Thoracic aorta (tissue), 2 donors: ENCODE data around the gene C5AR1. TPM values are rescaled to one million over a fixed set of nuclear protein-coding genes. Genes with fewer than 3 reads are reported as not detected.

ENCODE experiments used
- ATAC-seq: fragments of 150-250 bp; one replicate; pipeline ENCODE4 v1.8.0; 2017; ENCODE audit warnings: low read depth; ENCODE audit not compliant: insufficient number of reproducible peaks, low FRiP score
- DNase-seq: peaks from one replicate; pipeline ENCODE4 v3.0.0-alpha.2; 2020; ENCODE audit warnings: low spot score
- H3K27ac ChIP-seq, 2 donors: fragments of 200-600 bp; sonication (generic); 1 replicate in 1 of 2; 2 replicates in 1 of 2; pipeline ENCODE4 v1.5.1; 2016; ENCODE audit warnings: mild to moderate bottlenecking in 2 of 2, moderate library complexity in 2 of 2
- H3K27me3 ChIP-seq: fragments of 200-600 bp; sonication (generic); replicated peaks from 2 replicates; pipeline ENCODE4 v1.6.0; 2016; ENCODE audit warnings: mild to moderate bottlenecking; ENCODE audit not compliant: insufficient read depth
- H3K36me3 ChIP-seq: fragments of 200-600 bp; sonication (generic); one replicate; pipeline ENCODE4 v1.5.1; 2016
- H3K4me1 ChIP-seq, 2 donors: fragments of 200-600 bp; sonication (generic); 1 replicate in 1 of 2; 2 replicates in 1 of 2; pipeline versions ENCODE4 v1.5.1 to v1.6.0; 2016; ENCODE audit warnings: low read depth in 2 of 2, mild to moderate bottlenecking in 1 of 2; ENCODE audit not compliant: control insufficient read depth in 1 of 2
- H3K4me3 ChIP-seq: fragments of 200-600 bp; sonication (generic); 2 replicates; pipeline ENCODE4 v1.5.1; 2016; ENCODE audit warnings: mild to moderate bottlenecking
- H3K9me3 ChIP-seq: fragments of 200-600 bp; sonication (generic); 2 replicates; pipeline ENCODE4 v1.5.1; 2016
- total RNA-seq, 2 donors: library from RNA; depleted of rRNA; stranded (reverse); fragments of >200 nt; gene quantifications; one replicate each; pipeline versions ENCODE4 v1.1.0 to v1.2.3, GENCODE V29; 2016
- TF ChIP-seq, protein P1 (sequence below): fragments of 200-600 bp; sonication (generic); IDR thresholded peaks from one replicate; pipeline ENCODE4 v1.5.1; 2019; ENCODE audit warnings: antibody characterized with exemption

The C5AR1 gene
- total RNA-seq, 2 donors from 2014 or later: 37.6 to 51.9 TPM

DNA sequence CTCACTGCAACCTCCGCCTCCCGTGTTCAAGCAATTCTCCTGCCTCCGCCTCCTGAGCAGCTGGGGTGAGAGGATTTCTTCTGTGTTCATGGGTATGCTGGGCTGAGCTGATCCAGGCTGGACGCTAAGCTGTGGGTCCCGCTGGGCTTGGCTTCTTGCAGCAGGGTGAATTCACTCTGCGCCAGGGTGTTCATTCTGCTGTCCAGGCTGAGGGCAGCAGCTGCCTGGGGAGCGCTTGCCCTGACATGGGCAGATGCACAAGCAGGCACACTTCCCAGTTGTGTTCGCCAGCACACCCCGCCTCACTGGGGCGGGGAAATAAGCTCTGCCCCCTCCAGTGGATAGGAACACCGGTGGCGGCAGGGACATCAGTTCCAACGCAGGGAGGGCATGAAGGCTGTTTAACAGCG, 42.3 kb upstream of the C5AR1 start:
- peaks cover 57% of the 10 kb centered on the region for H3K36me3 ChIP-seq
- TF ChIP-seq, protein P1, sequence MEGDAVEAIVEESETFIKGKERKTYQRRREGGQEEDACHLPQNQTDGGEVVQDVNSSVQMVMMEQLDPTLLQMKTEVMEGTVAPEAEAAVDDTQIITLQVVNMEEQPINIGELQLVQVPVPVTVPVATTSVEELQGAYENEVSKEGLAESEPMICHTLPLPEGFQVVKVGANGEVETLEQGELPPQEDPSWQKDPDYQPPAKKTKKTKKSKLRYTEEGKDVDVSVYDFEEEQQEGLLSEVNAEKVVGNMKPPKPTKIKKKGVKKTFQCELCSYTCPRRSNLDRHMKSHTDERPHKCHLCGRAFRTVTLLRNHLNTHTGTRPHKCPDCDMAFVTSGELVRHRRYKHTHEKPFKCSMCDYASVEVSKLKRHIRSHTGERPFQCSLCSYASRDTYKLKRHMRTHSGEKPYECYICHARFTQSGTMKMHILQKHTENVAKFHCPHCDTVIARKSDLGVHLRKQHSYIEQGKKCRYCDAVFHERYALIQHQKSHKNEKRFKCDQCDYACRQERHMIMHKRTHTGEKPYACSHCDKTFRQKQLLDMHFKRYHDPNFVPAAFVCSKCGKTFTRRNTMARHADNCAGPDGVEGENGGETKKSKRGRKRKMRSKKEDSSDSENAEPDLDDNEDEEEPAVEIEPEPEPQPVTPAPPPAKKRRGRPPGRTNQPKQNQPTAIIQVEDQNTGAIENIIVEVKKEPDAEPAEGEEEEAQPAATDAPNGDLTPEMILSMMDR: no peak
- ATAC-seq: no peak

DNA sequence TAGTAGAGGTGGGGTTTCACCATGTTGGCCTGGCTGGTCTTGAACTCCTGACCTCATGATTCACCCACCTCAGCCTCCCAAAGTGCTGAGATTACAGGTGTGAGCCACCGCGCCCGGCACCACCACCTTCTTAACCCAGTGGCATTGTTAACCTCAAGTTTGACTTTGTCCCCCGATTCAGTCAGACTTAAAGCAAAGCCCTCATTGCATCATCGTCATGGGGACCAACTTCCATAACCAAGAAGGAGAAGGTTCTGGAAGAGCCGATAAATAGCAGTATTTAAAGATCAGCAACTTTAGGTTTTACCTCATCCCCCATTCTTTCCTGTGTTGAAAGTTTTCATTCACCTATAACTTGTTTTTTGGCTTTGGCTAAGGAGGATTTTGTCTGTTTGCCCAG, 41.6 kb upstream of the C5AR1 start:
- DNase-seq (no peak), ATAC-seq (no peak)
- Histone ChIP-seq H3K9me3 (no peaks in the 10 kb centered on the region), H3K36me3 (peaks cover 57% of the 10 kb centered on the region), H3K4me1 (peaks cover 0 to 8% of the 10 kb centered on the region in 2 donors), H3K27ac (no peak overlapping the region), H3K27me3 (no peaks in the 10 kb centered on the region), H3K4me3 (no peak overlapping the region)
- TF ChIP-seq, protein P1: no peak

More for the DNA sequence above, 42.3 kb upstream of the C5AR1 start:
- H3K4me1 ChIP-seq: peaks cover 0 to 1% of the 10 kb centered on the region in 2 donors
- H3K27ac ChIP-seq: no peak overlapping the region
- H3K4me3 ChIP-seq: no peak overlapping the region
- no peak for DNase-seq
- H3K9me3 ChIP-seq: no peaks in the 10 kb centered on the region
- H3K27me3 ChIP-seq: no peaks in the 10 kb centered on the region

DNA sequence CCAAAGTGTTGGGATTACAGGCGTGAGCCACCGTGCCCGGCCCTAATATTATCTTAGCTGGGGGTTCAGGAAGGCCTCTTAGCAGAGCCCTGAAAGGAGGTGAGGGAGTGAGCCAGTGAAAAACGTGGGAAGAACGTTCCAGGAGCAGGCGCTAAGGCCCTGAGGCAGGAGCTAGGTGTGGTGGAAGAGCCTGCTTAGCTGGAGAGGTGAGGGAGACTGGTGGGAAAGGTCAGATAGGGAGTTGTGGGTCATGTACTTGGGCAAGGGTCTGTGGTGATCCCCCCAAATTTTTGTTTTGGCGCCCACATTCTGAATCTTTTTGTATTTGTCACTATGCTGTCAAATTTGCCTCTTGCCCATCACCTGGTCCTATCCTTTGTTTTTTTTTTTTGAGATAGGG, 40.1 kb upstream of the C5AR1 start:
- H3K4me1 ChIP-seq: peaks cover 0 to 8% of the 10 kb centered on the region in 2 donors
- peaks cover 52% of the 10 kb centered on the region for H3K36me3 ChIP-seq
- no peak overlapping the region for H3K27ac ChIP-seq
- H3K4me3 ChIP-seq: no peak overlapping the region
- ATAC-seq (no peak), DNase-seq (no peak)
- no peaks in the 10 kb centered on the region for H3K27me3 ChIP-seq
- no peaks in the 10 kb centered on the region for H3K9me3 ChIP-seq
- TF ChIP-seq, protein P1: no peak

DNA sequence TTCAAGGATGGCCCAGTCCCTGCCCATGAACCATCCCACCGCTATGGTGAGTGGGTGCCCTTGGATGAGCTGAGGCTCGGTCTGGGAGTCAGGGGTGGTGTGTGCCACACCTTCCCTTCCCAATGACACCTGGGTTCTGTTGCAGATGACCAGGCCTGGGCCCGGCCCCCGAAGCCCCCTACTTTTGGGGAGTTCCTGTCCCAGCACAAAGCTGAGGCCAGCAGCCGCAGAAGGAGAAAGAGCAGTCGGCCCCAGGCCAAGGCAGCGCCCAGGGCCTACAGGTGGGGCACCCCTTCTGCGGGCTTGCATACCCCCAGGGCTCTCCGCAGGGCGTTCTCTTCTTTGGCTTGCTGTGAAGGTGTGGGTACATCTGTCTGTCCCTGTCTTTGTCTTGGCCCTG, 39.3 kb upstream of the C5AR1 start:
- DNase-seq (no peak), ATAC-seq (no peak)
- Histone ChIP-seq H3K9me3 (no peaks in the 10 kb centered on the region), H3K4me3 (no peak overlapping the region), H3K4me1 (peaks cover 3 to 13% of the 10 kb centered on the region in 2 donors), H3K36me3 (peaks cover 44% of the 10 kb centered on the region), H3K27ac (no peak overlapping the region), H3K27me3 (no peaks in the 10 kb centered on the region)
- TF ChIP-seq, protein P1: no peak

DNA sequence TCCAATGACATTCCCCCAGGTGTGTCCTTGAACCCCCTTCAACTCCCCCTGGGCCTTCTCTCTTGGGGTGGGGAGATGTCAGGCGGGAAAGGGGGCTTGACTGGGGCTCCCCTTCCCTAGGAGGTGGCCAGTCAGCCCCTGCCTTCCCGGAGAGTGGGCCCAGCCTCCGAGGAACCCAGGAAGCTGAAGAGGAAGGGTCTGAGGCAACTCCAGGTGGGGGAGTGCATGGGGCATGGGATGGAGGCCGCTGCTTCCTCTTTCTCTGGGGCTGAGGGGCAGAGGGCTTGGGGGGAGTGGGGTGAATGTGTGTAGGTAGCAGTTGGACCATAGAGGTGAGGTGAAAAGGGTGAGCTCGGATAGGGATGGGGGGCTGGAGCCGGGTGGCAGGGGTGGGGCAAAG, 37.7 kb upstream of the C5AR1 start:
- no peaks in the 10 kb centered on the region for H3K9me3 ChIP-seq
- peaks cover 32% of the 10 kb centered on the region for H3K36me3 ChIP-seq
- H3K27ac ChIP-seq: peak overlapping the region; percentile 96 to 99
- H3K27me3 ChIP-seq: no peaks in the 10 kb centered on the region
- TF ChIP-seq, protein P1: no peak
- ATAC-seq: no peak
- H3K4me3 ChIP-seq: no peak overlapping the region
- no peak for DNase-seq
- H3K4me1 ChIP-seq: peaks cover 8 to 26% of the 10 kb centered on the region in 2 donors
